ENCODE measurements around the gene NUMA1. TPM values are rescaled to one million over a fixed set of nuclear protein-coding genes. Genes with fewer than 3 reads are reported as not detected.

NUMA1 gene
- total RNA-seq, 4 donors from 2014 or later = 345 to 650 (median 380) TPM

DNA sequence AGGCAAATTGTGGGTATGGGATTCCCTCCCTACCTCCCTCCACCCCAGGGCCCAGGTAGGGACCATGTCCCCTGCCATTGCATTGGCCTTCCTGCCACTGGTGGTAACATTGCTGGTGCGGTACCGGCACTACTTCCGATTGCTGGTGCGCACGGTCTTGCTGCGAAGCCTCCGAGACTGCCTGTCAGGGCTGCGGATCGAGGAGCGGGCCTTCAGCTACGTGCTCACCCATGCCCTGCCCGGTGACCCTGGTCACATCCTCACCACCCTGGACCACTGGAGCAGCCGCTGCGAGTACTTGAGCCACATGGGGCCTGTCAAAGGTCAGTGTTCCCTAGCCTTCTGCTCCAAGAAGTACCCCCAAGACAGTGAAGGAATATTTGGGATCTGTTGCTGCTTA, 25.5 kb upstream of the NUMA1 start, which contains the start of gene TOMT:
Gene TOMT, plus strand, starts transcription at position 37 of the 400 bp plus-strand sequence. Its CDS starts 28 bp downstream, at position 65.
- Histone ChIP-seq H3K4me3 (no peak within 1 kb of the TSS), H3K27me3 (no peaks in the 10 kb centered on the region), H3K9me3 (no peaks in the 10 kb centered on the region), H3K27ac (no peak within 1 kb of the TSS), H3K4me1 (peaks cover 2 to 25% (median 17%) of the 10 kb centered on the region in 4 donors), H3K36me3 (peaks cover 0 to 27% (median 3%) of the 10 kb centered on the region in 3 donors)
- DNase-seq (ENCODE audit: low spot score in 2 of 2) = no peak
- TF ChIP-seq EP300 (IDR thresholded peaks at IDR 0.05) (no peak), POLR2A (IDR thresholded peaks at IDR 0.05) (no peak)
- TF ChIP-seq, protein P1, sequence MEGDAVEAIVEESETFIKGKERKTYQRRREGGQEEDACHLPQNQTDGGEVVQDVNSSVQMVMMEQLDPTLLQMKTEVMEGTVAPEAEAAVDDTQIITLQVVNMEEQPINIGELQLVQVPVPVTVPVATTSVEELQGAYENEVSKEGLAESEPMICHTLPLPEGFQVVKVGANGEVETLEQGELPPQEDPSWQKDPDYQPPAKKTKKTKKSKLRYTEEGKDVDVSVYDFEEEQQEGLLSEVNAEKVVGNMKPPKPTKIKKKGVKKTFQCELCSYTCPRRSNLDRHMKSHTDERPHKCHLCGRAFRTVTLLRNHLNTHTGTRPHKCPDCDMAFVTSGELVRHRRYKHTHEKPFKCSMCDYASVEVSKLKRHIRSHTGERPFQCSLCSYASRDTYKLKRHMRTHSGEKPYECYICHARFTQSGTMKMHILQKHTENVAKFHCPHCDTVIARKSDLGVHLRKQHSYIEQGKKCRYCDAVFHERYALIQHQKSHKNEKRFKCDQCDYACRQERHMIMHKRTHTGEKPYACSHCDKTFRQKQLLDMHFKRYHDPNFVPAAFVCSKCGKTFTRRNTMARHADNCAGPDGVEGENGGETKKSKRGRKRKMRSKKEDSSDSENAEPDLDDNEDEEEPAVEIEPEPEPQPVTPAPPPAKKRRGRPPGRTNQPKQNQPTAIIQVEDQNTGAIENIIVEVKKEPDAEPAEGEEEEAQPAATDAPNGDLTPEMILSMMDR (IDR thresholded peaks at IDR 0.05) = no peak
- WGBS, 2 donors = 88 to 94% methylated on average over 4 to 13 of the region's 14 CpGs

DNA sequence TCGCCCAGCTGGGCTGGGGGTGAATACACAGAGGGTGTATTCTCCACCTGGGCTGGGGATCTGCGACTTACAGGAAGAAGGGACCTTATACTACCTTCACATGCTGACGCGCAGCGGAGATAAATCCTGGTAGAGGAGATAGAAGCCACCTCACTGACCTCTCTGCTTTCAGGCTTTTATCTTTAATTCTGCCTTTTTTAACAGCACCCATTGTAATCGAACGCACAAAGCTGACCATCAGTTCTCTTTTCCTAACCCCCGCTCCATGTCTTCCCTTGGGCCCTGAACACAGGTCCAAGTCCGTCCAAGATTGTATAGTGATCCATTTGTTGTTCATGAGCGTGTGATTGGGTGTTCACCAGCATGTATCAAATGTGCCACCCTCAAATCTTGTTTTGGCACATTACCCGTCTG, 23.4 kb upstream of the NUMA1 start:
- H3K4me3 ChIP-seq = peak overlapping the region; percentile 36 to 85 (median 83)
- TF ChIP-seq, protein P1 (IDR thresholded peaks at IDR 0.05) = peak in 1 of 5 experiments; percentile 31
- TF ChIP-seq POLR2A (IDR thresholded peaks at IDR 0.05) = no peak
- H3K27me3 ChIP-seq = no peaks in the 10 kb centered on the region
- H3K27ac ChIP-seq = peak overlapping the region; percentile 90 to 97 (median 94)
- no peak for DNase-seq (ENCODE audit: low spot score in 2 of 2)
- peaks cover 2 to 45% (median 25%) of the 10 kb centered on the region in 4 donors for H3K4me1 ChIP-seq
- WGBS, 2 donors = 78 to 82% methylated on average over 11 of the region's 11 CpGs
- peaks cover 0 to 37% (median 0%) of the 10 kb centered on the region in 3 donors for H3K36me3 ChIP-seq
- H3K9me3 ChIP-seq = no peaks in the 10 kb centered on the region

DNA sequence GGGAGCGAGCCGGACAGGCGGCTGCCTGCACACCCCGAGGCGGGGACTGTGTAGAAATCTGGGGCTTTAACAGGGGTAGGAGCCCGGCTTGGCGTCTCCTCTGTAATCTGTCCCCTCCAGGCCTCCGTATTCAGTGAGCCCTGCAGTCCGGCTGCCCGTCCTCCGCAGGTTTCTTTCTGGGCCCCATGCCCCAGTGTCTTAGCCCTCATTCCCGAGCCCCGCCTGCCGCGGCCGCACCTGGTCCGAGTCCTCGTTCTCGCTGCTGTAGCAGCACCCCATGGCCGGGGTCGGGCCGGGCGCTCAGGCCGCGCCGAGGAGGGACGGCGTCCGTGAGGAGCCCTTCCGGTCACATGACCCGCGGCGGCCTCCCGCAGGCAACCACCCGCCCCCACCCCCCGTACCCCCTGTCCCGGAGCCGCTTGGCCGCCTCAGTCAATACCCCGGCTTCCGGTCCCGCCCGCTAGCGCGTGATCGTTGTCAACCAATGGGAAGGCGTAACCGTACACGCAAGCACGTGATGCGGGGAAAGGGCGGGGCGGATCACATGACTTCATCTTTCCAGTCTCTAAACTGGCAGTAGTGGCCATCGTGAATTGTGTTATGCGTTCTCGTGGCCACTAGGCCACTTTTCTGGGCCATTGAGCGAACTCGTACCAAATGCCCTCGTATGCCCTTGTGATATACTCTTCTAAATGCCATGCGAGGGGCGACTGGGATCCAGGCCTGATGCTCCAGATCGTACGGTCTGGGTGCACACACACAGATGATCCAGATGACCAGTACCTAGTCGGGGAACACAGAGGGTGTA, 22.8 kb upstream of the NUMA1 start, which contains the start of gene LAMTOR1:
Gene LAMTOR1, minus strand, starts transcription at position 352 of the 808 bp plus-strand sequence. Its CDS starts 73 bp downstream, at position 279.
- peaks cover 0 to 37% (median 4%) of the 10 kb centered on the region in 3 donors for H3K36me3 ChIP-seq
- no peaks in the 10 kb centered on the region for H3K27me3 ChIP-seq
- peak; percentile 36 to 83 for TF ChIP-seq POLR2A (IDR thresholded peaks at IDR 0.05)
- peak; percentile 52 to 96 for TF ChIP-seq EP300 (IDR thresholded peaks at IDR 0.05)
- TF ChIP-seq, protein P1 (IDR thresholded peaks at IDR 0.05) = peak; percentile 19 to 75 (median 38)
- WGBS, 2 donors = 2 to 3% methylated on average over 31 to 52 of the region's 64 CpGs
- H3K27ac ChIP-seq = peak within 1 kb of the TSS; percentile 90 to 97 (median 94)
- no peaks in the 10 kb centered on the region for H3K9me3 ChIP-seq
- peak; percentile 100 for DNase-seq (ENCODE audit: low spot score in 2 of 2)
- peaks cover 2 to 45% (median 25%) of the 10 kb centered on the region in 4 donors for H3K4me1 ChIP-seq
- peak within 1 kb of the TSS; percentile 81 to 92 (median 85) for H3K4me3 ChIP-seq

DNA sequence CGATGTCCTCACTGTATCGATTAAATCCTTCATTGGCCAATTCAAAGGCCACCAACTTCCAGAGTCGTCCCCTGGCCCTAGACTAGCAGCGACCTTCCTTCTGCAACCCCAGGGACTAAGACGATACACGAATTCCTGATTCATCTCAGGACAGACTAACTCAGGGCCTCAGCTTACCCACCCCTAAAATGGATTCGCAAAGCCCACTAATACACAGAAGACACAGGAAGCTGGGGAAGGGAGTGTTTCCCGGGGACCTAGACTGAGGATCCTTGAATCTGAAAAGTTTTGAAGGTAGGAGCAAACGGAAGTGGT, 22.2 kb upstream of the NUMA1 start:
- DNase-seq (ENCODE audit: low spot score in 2 of 2) = no peak
- H3K4me1 ChIP-seq = peaks cover 2 to 45% (median 25%) of the 10 kb centered on the region in 4 donors
- H3K9me3 ChIP-seq = no peaks in the 10 kb centered on the region
- WGBS, 2 donors = 2 to 4% methylated on average over 9 of the region's 9 CpGs
- H3K36me3 ChIP-seq = peaks cover 0 to 37% (median 10%) of the 10 kb centered on the region in 3 donors
- H3K27ac ChIP-seq = peak overlapping the region; percentile 90 to 97 (median 94)
- no peaks in the 10 kb centered on the region for H3K27me3 ChIP-seq
- H3K4me3 ChIP-seq = peak overlapping the region; percentile 81 to 92 (median 85)
- TF ChIP-seq, protein P1 (IDR thresholded peaks at IDR 0.05) = no peak
- TF ChIP-seq EP300 (IDR thresholded peaks at IDR 0.05) (no peak), POLR2A (IDR thresholded peaks at IDR 0.05) (no peak)

DNA sequence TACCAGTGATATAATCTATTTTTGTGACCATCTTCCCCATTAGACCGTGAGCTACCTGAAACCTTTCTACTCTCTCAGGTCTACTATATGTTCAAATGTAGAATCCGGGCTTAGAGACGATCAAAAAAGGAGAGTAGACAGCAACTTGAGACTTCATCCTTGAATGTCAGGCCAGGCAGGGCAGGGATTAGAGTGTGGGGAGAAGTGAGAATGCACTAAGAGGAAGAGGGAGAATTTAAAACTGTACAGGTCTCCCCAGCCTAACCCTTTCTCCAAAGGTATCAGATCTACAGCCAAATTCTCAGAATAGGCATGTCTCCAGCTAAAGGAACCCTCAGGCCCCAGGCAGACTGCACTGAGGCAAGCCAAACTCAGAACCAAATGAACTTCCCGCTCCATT, 21.8 kb upstream of the NUMA1 start:
- H3K4me1 ChIP-seq = peaks cover 2 to 45% (median 25%) of the 10 kb centered on the region in 4 donors
- H3K9me3 ChIP-seq = no peaks in the 10 kb centered on the region
- WGBS, 2 donors = 44 to 53% methylated on average over 4 of the region's 4 CpGs
- TF ChIP-seq, protein P1 (IDR thresholded peaks at IDR 0.05) = no peak
- TF ChIP-seq EP300 (IDR thresholded peaks at IDR 0.05) = no peak
- no peak for TF ChIP-seq POLR2A (IDR thresholded peaks at IDR 0.05)
- peak overlapping the region; percentile 81 to 92 (median 85) for H3K4me3 ChIP-seq
- H3K36me3 ChIP-seq = peaks cover 0 to 39% (median 14%) of the 10 kb centered on the region in 3 donors
- no peaks in the 10 kb centered on the region for H3K27me3 ChIP-seq
- H3K27ac ChIP-seq = peak overlapping the region; percentile 90 to 97 (median 94)
- DNase-seq (ENCODE audit: low spot score in 2 of 2) = no peak

Measured in tibial nerve (tissue), 4 donors.